ENCODE measurements around the gene HUS1B.

DNA sequence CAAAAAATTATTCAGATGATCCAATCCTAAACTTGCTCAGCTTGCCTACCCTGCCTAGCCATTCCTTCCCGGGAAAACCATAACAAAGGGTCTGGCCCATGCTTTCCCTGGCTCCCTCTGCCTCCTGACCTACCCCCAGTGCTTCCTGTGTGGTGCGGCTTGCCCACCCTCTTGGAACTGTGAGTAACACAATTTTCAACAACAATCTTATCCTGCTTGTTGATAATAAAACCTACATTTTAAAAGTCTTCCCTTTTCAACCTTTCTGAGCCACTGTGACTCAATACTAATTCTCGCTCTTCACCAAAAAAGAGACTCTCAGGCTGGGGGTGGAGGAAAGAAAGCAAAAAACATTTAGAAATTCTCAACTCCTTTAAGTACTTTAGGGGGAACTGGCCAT is 18.1 kb upstream of the HUS1B start:
- TF ChIP-seq GATA3 (IDR thresholded peaks at IDR 0.05; ENCODE audit: low read depth, low read length), result no peak
- no peak for TF ChIP-seq GATA2 (IDR thresholded peaks at IDR 0.05; ENCODE audit: low read depth, low read length)

Data from SH-SY5Y (cell line).